HG02981 (cell line): ENCODE results near the gene FAM184B.
A peak's percentile ranks its signal among the peaks of the same experiment; 100 is the strongest.
"Not testable (repeated sequence)": the region's sequence is repeated elsewhere in the genome, so short reads cannot be mapped to it uniquely, and the experiment has no call there.

ENCODE experiments used
- ATAC-seq: cut with Tn5 transposase; IDR thresholded peaks from one replicate; pipeline ENCODE4 v1.9.1; 2021; ENCODE audit warnings: mild to moderate bottlenecking, moderate library complexity; ENCODE audit not compliant: unreplicated experiment

Gene FAM184B

GRCh38 chr4:17690135-17690534 lies 91.3 kb downstream of the FAM184B start:
- ATAC-seq = no peak

DNA sequence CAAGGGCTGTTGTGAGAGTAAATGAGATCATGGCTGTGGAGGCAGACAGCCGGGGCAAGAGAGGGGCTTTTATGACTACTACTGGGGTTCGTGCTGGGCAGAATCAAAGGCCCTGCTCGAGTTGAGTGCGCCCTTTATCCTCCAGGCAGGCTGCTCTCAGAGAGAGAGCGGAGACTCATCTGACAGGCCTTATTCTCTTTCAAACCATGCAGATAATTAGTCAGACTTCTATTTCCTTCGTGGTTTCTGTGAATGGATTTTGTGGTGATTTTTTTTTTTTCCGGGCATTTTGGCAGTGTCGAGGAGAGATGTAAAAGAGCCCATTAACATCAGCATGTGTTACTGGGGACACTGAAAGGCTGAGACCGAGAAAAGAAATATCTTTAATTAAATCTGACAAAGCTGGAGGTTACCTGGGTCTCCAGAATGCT lies 93.4 kb downstream of the FAM184B start:
- ATAC-seq = no peak

DNA sequence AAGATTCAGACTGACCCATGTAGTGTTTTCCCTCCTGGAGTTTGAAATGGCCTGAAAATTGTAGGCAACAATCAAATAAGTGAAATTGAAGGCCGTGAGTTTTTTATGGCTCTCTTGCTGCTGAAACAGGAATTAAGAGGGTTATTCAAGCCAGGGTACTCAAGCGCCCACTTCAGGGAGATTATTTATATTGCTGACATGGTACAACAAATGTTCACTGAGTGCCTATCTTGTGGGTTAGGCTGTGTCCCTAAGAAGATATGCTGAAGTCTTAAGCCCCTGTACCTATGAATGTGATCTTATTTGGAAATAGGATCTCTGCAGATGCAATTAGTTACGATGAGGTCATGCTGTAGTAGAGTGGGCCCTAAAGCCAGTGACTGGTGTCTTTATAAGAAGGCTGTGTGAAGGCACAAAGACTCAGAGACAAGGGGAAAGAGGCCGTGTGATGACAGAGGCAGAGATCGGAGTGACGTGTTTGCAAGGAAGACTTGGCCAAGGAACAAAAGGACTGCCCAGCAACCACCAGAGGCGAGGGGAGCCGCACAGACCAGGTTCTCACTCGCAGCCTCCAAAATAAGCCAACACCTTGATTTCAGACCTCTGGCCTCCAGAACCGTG lies 94.1 kb downstream of the FAM184B start:
- ATAC-seq = no peak

DNA sequence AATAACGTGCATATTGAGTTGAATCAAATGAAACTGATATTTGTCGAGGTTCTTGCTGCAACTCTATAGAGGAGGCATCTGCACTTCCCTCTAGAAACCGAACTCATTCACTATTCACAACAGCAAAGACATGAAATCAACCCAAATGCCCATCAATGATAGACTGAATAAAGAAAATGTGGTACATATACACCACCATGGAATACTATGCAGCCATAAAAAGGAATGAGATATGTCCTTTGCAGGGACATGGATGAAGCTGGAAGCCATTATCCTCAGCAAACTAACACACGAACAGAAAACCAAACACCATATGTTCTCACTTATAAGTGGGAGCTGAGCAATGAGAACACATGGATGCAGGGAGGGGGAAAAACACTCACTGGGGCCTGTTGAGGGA lies 96.8 kb downstream of the FAM184B start:
- not testable (repeated sequence) for ATAC-seq

GRCh38 chr4:17682222-17682566 lies 99.2 kb downstream of the FAM184B start:
- no peak for ATAC-seq

- no peak for ATAC-seq
Observed at GRCh38 chr4:17681281-17682221, 99.9 kb downstream of the FAM184B start.

- no peak for ATAC-seq
Observed at GRCh38 chr4:17680559-17681280, 100.7 kb downstream of the FAM184B start.

DNA sequence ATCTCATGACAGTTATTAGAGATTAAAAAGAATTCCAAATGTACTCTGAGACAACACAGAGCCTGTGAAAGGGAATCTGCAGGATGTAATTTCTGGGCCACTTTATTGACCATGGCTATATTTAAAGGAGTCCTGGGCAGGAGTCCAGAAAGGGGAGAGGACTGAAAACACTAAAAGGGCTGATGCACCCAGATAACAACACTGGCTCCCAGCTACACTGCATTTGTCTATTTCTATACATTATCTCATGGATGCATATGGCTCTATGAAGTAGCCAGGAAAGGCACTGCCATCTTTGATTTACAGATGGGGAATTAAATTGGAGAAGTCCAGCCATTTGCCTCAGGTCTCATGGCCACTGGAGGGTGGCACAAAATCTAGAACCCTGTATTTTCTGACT lies 111.0 kb downstream of the FAM184B start:
- ATAC-seq = no peak

DNA sequence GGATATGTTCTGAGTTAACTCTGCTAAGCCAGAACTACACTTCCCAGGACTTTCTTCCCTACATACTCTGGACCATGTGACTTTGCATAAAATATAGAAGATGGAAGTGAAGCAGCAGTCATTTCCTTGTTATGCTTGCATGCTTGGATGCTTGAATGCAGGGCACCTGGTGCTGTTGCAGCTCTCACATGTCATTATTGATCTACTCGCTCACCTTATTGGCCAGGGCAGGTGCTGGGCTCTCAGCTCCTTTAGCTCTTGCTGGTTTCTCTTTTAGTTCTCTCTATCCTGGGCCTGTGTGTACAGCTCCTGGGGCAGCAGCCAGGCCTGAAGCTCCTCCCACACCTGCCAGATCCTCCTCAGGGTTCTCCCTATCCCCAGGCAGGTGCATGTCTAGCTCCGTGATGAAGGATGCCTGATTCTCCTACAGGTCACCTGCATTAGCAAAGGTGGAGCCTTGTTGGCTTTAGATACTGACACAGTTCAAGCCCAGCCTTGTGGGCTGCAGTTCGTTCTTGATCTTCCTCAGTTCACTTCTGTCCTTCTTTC lies 113.7 kb downstream of the FAM184B start:
- ATAC-seq = no peak

- ATAC-seq = no peak
Observed at GRCh38 chr4:17667253-17667652, 114.2 kb downstream of the FAM184B start.

DNA sequence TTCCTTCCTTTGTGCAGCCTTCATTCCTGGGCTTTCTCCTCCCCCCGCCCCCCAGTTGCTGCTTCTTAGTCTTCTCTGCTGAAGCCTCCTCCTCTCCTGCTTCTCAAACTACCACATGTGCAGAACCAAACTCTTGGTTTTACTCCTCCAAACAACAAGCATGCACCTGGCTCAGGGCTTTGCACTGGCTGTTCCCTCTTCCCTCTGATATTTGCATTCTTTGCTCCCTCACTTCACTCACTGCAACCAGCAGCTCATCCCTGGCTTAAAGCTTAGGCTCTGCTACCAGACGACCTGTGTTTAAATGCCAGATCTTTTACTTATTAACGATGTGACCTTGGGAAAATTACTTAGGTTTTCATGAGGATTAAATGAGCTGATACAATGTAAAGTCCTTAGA lies 115.6 kb downstream of the FAM184B start:
- no peak for ATAC-seq

DNA sequence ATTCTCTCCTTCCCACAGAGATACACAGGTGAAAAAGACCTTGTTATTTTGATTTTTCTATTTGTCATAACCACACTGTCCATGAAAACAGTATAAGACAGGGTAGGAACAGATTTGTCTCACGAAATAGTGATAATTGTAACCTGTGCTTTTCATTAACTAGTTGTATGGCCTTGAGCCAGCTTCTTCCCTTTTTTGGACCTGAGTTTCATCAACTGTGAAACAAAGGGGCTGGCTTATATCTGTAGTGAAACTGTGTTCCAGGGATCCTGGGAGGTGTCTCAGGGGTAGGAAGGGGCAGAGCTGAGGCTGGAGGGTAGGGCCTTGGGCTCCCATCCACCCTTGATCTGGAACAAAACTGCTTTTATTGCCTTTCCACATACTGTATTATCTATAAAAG lies 116.1 kb downstream of the FAM184B start:
- no peak for ATAC-seq

GRCh38 chr4:17664755-17665154 lies 116.7 kb downstream of the FAM184B start:
- ATAC-seq = peak; percentile 90

- no peak for ATAC-seq
Observed at GRCh38 chr4:17662694-17663093, 118.7 kb downstream of the FAM184B start.

GRCh38 chr4:17659196-17659595 lies 122.2 kb downstream of the FAM184B start:
- not testable (repeated sequence) for ATAC-seq

- no peak for ATAC-seq
Observed at GRCh38 chr4:17657849-17658248, 123.6 kb downstream of the FAM184B start.

DNA sequence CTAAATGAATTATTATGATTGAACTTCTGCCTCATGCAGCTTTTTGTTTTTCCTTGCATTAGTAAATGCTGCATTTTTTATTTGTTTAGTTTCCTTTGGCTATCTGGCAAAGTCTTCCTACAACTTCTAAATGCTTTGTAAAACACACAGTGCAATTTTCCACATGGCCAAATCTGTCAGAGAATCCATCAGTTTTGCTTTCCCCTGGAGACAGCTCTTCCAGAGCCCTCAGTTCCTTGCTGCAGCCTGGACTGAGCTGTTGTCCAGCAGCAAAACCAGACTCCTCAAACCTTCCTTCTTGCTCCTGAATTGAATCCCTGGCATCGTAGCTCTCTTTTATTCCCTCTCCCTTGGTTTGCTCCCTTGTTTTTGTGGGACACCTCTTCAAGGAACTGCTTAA lies 124.3 kb downstream of the FAM184B start:
- no peak for ATAC-seq

GRCh38 chr4:17654701-17655100 lies 126.7 kb downstream of the FAM184B start:
- ATAC-seq = no peak

DNA sequence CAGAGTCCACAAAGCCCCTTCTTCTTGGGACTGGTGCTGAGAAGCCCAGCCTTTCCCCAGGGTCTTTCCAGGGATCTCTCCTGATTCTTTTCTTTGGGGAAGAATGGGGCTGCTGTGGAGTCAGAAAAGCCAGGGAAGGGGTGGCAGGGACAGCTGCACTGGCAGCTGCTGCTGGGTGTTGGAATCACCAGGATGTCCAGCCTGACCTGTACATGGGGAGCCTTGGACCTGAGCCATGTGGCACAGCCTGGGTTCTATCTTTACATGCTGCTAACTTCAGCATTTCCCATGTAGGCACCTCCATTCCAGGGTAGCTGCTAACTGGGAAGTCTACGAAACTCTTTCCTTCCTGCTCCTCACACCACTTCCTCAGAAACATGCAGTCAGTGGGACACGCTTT lies 131.0 kb downstream of the FAM184B start:
- no peak for ATAC-seq

- ATAC-seq = no peak
Observed at GRCh38 chr4:17647927-17648326, 133.5 kb downstream of the FAM184B start.

GRCh38 chr4:17647176-17647806 lies 134.1 kb downstream of the FAM184B start:
- no peak for ATAC-seq
